HuH-7.5 (cell line): Measurements from ENCODE around the gene DPH1.

Experiments used
- DNase-seq: peaks from one replicate; pipeline ENCODE4 v3.0.0; 2011; ENCODE audit warnings: low spot score

The DPH1 gene

GRCh38 chr17:2050300-2051060 lies 20.5 kb downstream of the DPH1 start:
- no peak for DNase-seq

GRCh38 chr17:2051061-2051932 lies 21.3 kb downstream of the DPH1 start:
- DNase-seq: no peak

GRCh38 chr17:2051933-2052559 lies 22.1 kb downstream of the DPH1 start:
- no peak for DNase-seq

GRCh38 chr17:2053380-2054261 lies 23.7 kb downstream of the DPH1 start:
- DNase-seq: peak; percentile 67

- no peak for DNase-seq
Observed at GRCh38 chr17:2054262-2054511, 24.2 kb downstream of the DPH1 start.

GRCh38 chr17:2054512-2055291 lies 24.7 kb downstream of the DPH1 start, which contains the start of gene HIC1:
TSS of gene HIC1 (plus strand) at chr17:2055103. CDS start at chr17:2056691, 1,588 bp downstream.
- peak; percentile 91 for DNase-seq

- DNase-seq: no peak
Observed at GRCh38 chr17:2055292-2056205, 25.6 kb downstream of the DPH1 start.

- peak; percentile 91 for DNase-seq
Observed at GRCh38 chr17:2056206-2057174, 26.5 kb downstream of the DPH1 start.

GRCh38 chr17:2057175-2057759 lies 27.3 kb downstream of the DPH1 start:
- DNase-seq: no peak

- no peak for DNase-seq
Observed at GRCh38 chr17:2057760-2058585, 28.0 kb downstream of the DPH1 start.

GRCh38 chr17:2058586-2059546 lies 28.9 kb downstream of the DPH1 start:
- DNase-seq: peak; percentile 74

GRCh38 chr17:2059547-2060384 lies 29.8 kb downstream of the DPH1 start:
- no peak for DNase-seq

GRCh38 chr17:2060385-2060658 lies 30.4 kb downstream of the DPH1 start:
- DNase-seq: no peak

- DNase-seq: no peak
Observed at GRCh38 chr17:2060681-2061440, 30.9 kb downstream of the DPH1 start.

GRCh38 chr17:2061441-2061958 lies 31.5 kb downstream of the DPH1 start:
- no peak for DNase-seq
